NCI-H1417 (cell line): ENCODE results near the gene GALR2.
"Not testable (repeated sequence)": the region's sequence is repeated elsewhere in the genome, so short reads cannot be mapped to it uniquely, and the experiment has no call there.

ENCODE experiments used
- DNase-seq, 3 experiments: peaks; one replicate each; lab custom pipeline; 2025; lab: John Stamatoyannopoulos, UW

The GALR2 gene

GRCh38 chr17:76049836-76050537 lies 24.6 kb upstream of the GALR2 start:
- no peak for DNase-seq

GRCh38 chr17:76050538-76051467 lies 23.8 kb upstream of the GALR2 start:
- DNase-seq = no peak

GRCh38 chr17:76051561-76051960 lies 23.0 kb upstream of the GALR2 start:
- DNase-seq = no peak

- no peak for DNase-seq
Measured at GRCh38 chr17:76053246-76054111, 21.1 kb upstream of the GALR2 start.

GRCh38 chr17:76054112-76054476 lies 20.5 kb upstream of the GALR2 start:
- no peak for DNase-seq

- DNase-seq = no peak
Measured at GRCh38 chr17:76056882-76057281, 17.7 kb upstream of the GALR2 start.

- not testable (repeated sequence) for DNase-seq
Measured at GRCh38 chr17:76058264-76058663, 16.3 kb upstream of the GALR2 start.

- DNase-seq = no peak
Measured at GRCh38 chr17:76063875-76064546, 10.6 kb upstream of the GALR2 start.

- DNase-seq = no peak
Measured at GRCh38 chr17:76065775-76066174, 8.8 kb upstream of the GALR2 start.

GRCh38 chr17:76071531-76072147 lies 2.9 kb upstream of the GALR2 start:
- DNase-seq = no peak

- peak; percentile 88 to 93 (median 90) for DNase-seq
Measured at GRCh38 chr17:76072148-76072858, 2.3 kb upstream of the GALR2 start, which contains the start of gene SRP68. TSS of gene SRP68 (minus strand) at chr17:76072517. CDS start at chr17:76072491, 26 bp downstream.

- DNase-seq = peak; percentile 24 to 74 (median 33)
Measured at GRCh38 chr17:76075364-76076145, 974 bp downstream of the GALR2 start.

- DNase-seq = peak in 1 of 3 experiments; percentile 43
Measured at GRCh38 chr17:76076146-76076764, 1.7 kb downstream of the GALR2 start.

GRCh38 chr17:76076765-76077583 lies 2.4 kb downstream of the GALR2 start:
- DNase-seq = peak in 2 of 3 experiments; percentile 54 to 60

- DNase-seq = peak in 2 of 3 experiments; percentile 42 to 73
Measured at GRCh38 chr17:76077584-76078110, 3.1 kb downstream of the GALR2 start.

GRCh38 chr17:76078370-76078769 lies 3.8 kb downstream of the GALR2 start:
- not testable (repeated sequence) for DNase-seq

- DNase-seq = peak; percentile 57 to 80 (median 67)
Measured at GRCh38 chr17:76078860-76079534, 4.4 kb downstream of the GALR2 start, which contains the start of gene ZACN. TSS of gene ZACN (plus strand) at chr17:76079182. CDS start at chr17:76079265, 83 bp downstream.
